Suprapubic skin (tissue), 4 donors: Measurements from ENCODE around the gene FMNL2. TPM values are rescaled to one million over a fixed set of nuclear protein-coding genes. Genes with fewer than 3 reads are reported as not detected.

Experiments
- DNase-seq, 2 donors: peaks; one replicate each; pipeline ENCODE4 v3.0.0-alpha.2; 2019; ENCODE audit warnings: low spot score in 2 of 2
- H3K27ac ChIP-seq: fragments of 200-600 bp; sonication (generic); one replicate; pipeline ENCODE4 v1.5.1; 2019
- H3K27me3 ChIP-seq: fragments of 200-600 bp; sonication (generic); one replicate; pipeline ENCODE4 v1.5.1; 2019
- H3K36me3 ChIP-seq: fragments of 200-600 bp; sonication (generic); one replicate; pipeline ENCODE4 v1.5.1; 2019
- H3K4me1 ChIP-seq: fragments of 200-600 bp; sonication (generic); one replicate; pipeline ENCODE4 v1.5.1; 2019
- H3K4me3 ChIP-seq: fragments of 200-600 bp; sonication (generic); one replicate; pipeline ENCODE4 v1.5.1; 2019; ENCODE audit warnings: mild to moderate bottlenecking
- H3K9me3 ChIP-seq: fragments of 200-600 bp; sonication (generic); one replicate; pipeline ENCODE4 v1.5.1; 2019
- CTCF ChIP-seq, 2 donors: fragments of 200-600 bp in 1 of 2; fragments of 450-650 bp in 1 of 2; sonication (generic) in 1 of 2; IDR thresholded peaks; one replicate each; pipeline ENCODE4 v1.5.1; 2016 to 2019; ENCODE audit warnings: antibody characterized with exemption in 2 of 2, mild to moderate bottlenecking in 1 of 2, moderate library complexity in 1 of 2
- EP300 ChIP-seq: sonication (generic); formaldehyde crosslinking; IDR thresholded peaks from one replicate; pipeline ENCODE4 v1.6.1; 2017; ENCODE audit warnings: antibody characterized with exemption
- POLR2A ChIP-seq, 2 donors: fragments of 450-650 bp; IDR thresholded peaks; one replicate each; pipeline ENCODE4 v1.6.1; 2017; ENCODE audit warnings: antibody characterized with exemption in 2 of 2, mild to moderate bottlenecking in 2 of 2, moderate library complexity in 2 of 2
- POLR2AphosphoS5 ChIP-seq, 3 donors: sonication (generic); formaldehyde crosslinking; IDR thresholded peaks; one replicate each; pipeline ENCODE4 v1.6.1; 2017; ENCODE audit warnings: antibody characterized with exemption in 3 of 3
- WGBS: methylation state at CpG from one replicate; pipeline ENCODE4 v1.1.5; 2018; 5-methylcytosine and 5-hydroxymethylcytosine counted together
- total RNA-seq, 4 donors: library from RNA; depleted of rRNA; stranded (reverse); fragments of >200 nt; gene quantifications; one replicate each; pipeline ENCODE4 v1.1.0, GENCODE V29; 2016

The FMNL2 gene
- total RNA-seq, 4 donors from 2014 or later = 15.4 to 18.1 (median 16.0) TPM

GRCh38 chr2:152568531-152568930 lies 233.6 kb downstream of the FMNL2 start:
- Histone ChIP-seq H3K4me1 (peaks cover 5% of the 10 kb centered on the region), H3K36me3 (no peaks in the 10 kb centered on the region), H3K9me3 (no peaks in the 10 kb centered on the region), H3K4me3 (no peak overlapping the region), H3K27ac (no peak overlapping the region), H3K27me3 (no peaks in the 10 kb centered on the region)
- TF ChIP-seq CTCF (IDR thresholded peaks at IDR 0.05) (no peak), POLR2AphosphoS5 (IDR thresholded peaks at IDR 0.05) (no peak), EP300 (no peak), POLR2A (IDR thresholded peaks at IDR 0.05) (no peak)
- no peak for DNase-seq
- WGBS = 96% methylated on average over 3 of the region's 3 CpGs

GRCh38 chr2:152569186-152569585 lies 234.2 kb downstream of the FMNL2 start:
- no peaks in the 10 kb centered on the region for H3K9me3 ChIP-seq
- WGBS = 98% methylated on average over 7 of the region's 7 CpGs
- DNase-seq = no peak
- H3K4me1 ChIP-seq = peaks cover 5% of the 10 kb centered on the region
- no peak overlapping the region for H3K27ac ChIP-seq
- TF ChIP-seq POLR2AphosphoS5 (IDR thresholded peaks at IDR 0.05) (no peak), EP300 (no peak), POLR2A (IDR thresholded peaks at IDR 0.05) (no peak), CTCF (IDR thresholded peaks at IDR 0.05) (no peak)
- no peak overlapping the region for H3K4me3 ChIP-seq
- H3K36me3 ChIP-seq = no peaks in the 10 kb centered on the region
- no peaks in the 10 kb centered on the region for H3K27me3 ChIP-seq

- Histone ChIP-seq H3K4me1 (peaks cover 5% of the 10 kb centered on the region), H3K36me3 (no peaks in the 10 kb centered on the region), H3K4me3 (no peak overlapping the region), H3K9me3 (no peaks in the 10 kb centered on the region), H3K27ac (no peak overlapping the region), H3K27me3 (no peaks in the 10 kb centered on the region)
- WGBS = 57% methylated on average over 3 of the region's 3 CpGs
- TF ChIP-seq POLR2A (IDR thresholded peaks at IDR 0.05) = no peak
- TF ChIP-seq CTCF (IDR thresholded peaks at IDR 0.05) = no peak
- no peak for TF ChIP-seq POLR2AphosphoS5 (IDR thresholded peaks at IDR 0.05)
- TF ChIP-seq EP300 = no peak
- no peak for DNase-seq
Measured at GRCh38 chr2:152571048-152571766, 236.2 kb downstream of the FMNL2 start.

- TF ChIP-seq POLR2A (IDR thresholded peaks at IDR 0.05) (no peak), POLR2AphosphoS5 (IDR thresholded peaks at IDR 0.05) (no peak), EP300 (no peak), CTCF (IDR thresholded peaks at IDR 0.05) (no peak)
- Histone ChIP-seq H3K9me3 (no peaks in the 10 kb centered on the region), H3K4me1 (peaks cover 5% of the 10 kb centered on the region), H3K36me3 (no peaks in the 10 kb centered on the region), H3K27me3 (no peaks in the 10 kb centered on the region), H3K4me3 (no peak overlapping the region), H3K27ac (no peak overlapping the region)
- DNase-seq = no peak
- 85% methylated on average over 1 of the region's 1 CpG for WGBS
Measured at GRCh38 chr2:152572031-152572430, 237.1 kb downstream of the FMNL2 start.

GRCh38 chr2:152573168-152573567 lies 238.2 kb downstream of the FMNL2 start:
- TF ChIP-seq POLR2AphosphoS5 (IDR thresholded peaks at IDR 0.05) (no peak), POLR2A (IDR thresholded peaks at IDR 0.05) (no peak), EP300 (no peak), CTCF (IDR thresholded peaks at IDR 0.05) (no peak)
- no peak overlapping the region for H3K27ac ChIP-seq
- WGBS = 37% methylated on average over 4 of the region's 4 CpGs
- H3K9me3 ChIP-seq = no peaks in the 10 kb centered on the region
- H3K36me3 ChIP-seq = no peaks in the 10 kb centered on the region
- peaks cover 5% of the 10 kb centered on the region for H3K4me1 ChIP-seq
- no peak for DNase-seq
- no peaks in the 10 kb centered on the region for H3K27me3 ChIP-seq
- no peak overlapping the region for H3K4me3 ChIP-seq
